Neural cell (in vitro differentiated cells): ENCODE results near the gene SYT11.

Experiments used
- CTCF ChIP-seq: fragments of 450-650 bp; IDR thresholded peaks from 2 replicates; pipeline ENCODE4 v1.5.1; 2014; ENCODE audit warnings: antibody characterized with exemption, mild to moderate bottlenecking, moderate library complexity; ENCODE audit not compliant: poor library complexity, severe bottlenecking
- EP300 ChIP-seq: fragments of 450-650 bp; conservative IDR thresholded peaks from 2 replicates; pipeline ENCODE4 v1.6.1; 2014; ENCODE audit warnings: antibody characterized with exemption, mild to moderate bottlenecking, moderate library complexity; ENCODE audit not compliant: poor library complexity, severe bottlenecking
- SMC3 ChIP-seq: fragments of 450-650 bp; conservative IDR thresholded peaks from 2 replicates; pipeline ENCODE4 v1.6.1; 2014; ENCODE audit warnings: antibody characterized with exemption, mild to moderate bottlenecking, moderate library complexity; ENCODE audit not compliant: poor library complexity

- TF ChIP-seq SMC3 = no peak
- TF ChIP-seq CTCF = no peak
- no peak for TF ChIP-seq EP300
These were observed 39.5 kb downstream of the SYT11 start for GRCh38 chr1:155898888-155899287.
